ENCODE results near the gene FBXO24. TPM values are rescaled to one million over a fixed set of nuclear protein-coding genes. Genes with fewer than 3 reads are reported as not detected.

Gene FBXO24
- total RNA-seq, 3 donors from 2014 or later (not counting 1 experiment from before 2014, with no cell fraction given): 0.45 to 0.94 (median 0.88) TPM

DNA sequence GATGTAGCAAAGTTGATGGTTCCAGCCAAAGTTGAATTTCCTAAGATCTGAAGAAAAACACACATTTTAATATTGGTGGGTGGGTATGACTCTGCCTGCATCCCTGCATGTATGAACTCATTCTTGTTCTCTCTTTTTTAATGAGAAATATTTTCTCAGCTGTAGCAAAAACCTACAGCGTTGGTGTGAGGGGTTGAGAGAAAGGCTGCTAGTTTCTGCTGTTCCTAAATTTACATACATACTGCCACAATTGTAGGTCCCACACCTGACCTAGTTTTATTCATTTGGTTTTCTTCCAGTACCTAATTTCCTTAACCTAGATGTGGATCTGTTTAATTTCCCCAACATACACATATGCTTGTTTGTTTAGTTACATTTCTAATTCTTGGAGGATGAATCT, 42.5 kb upstream of the FBXO24 start:
- TF ChIP-seq CTCF (IDR thresholded peaks at IDR 0.05): no peak
- H3K4me3 Mint-ChIP-seq: peak overlapping the region; percentile 41

DNA sequence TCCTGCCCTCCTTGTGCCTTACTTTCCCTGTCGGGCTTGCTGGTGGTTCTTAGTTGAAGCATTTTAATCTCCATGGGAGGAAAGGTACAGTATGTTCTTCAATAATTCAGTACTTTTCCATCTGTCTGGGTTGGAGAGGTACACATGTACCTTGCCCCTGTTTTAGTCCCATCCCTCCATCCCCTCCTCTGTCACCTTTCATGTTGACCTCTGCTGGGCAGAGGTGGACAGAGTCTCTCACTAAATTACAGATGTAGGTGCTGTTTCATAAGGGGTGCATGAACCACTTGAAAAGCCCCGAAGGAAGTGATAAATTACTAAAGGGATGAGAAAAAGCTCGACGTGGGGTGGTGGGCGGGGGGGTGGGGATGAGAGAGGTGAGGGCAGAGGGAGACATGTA, 41.7 kb upstream of the FBXO24 start:
- Mint-ChIP-seq H3K4me1 (peaks cover 86 to 89% of the 10 kb centered on the region in 2 donors), H3K27ac (peak overlapping the region; percentile 94 to 95), H3K4me3 (peak overlapping the region; percentile 54), H3K9me3 (no peaks in the 10 kb centered on the region), H3K36me3 (no peaks in the 10 kb centered on the region), H3K27me3 (ENCODE audit: low read depth in 2 of 2) (no peaks in the 10 kb centered on the region)
- Histone ChIP-seq H3K27ac (ENCODE audit: low read length) (peak overlapping the region; percentile 76), H3K27me3 (ENCODE audit: control insufficient read depth, insufficient read depth, low read length) (no peaks in the 10 kb centered on the region), H3K4me1 (ENCODE audit: control insufficient read depth, insufficient read depth, low read length) (peaks cover 82% of the 10 kb centered on the region), H3K36me3 (ENCODE audit: control insufficient read depth, insufficient read depth, low read length) (peaks cover 4% of the 10 kb centered on the region), H3K9me3 (ENCODE audit: control insufficient read depth, insufficient read depth, low read length) (no peaks in the 10 kb centered on the region), H3K4me3 (ENCODE audit: low read length) (no peak overlapping the region)
- TF ChIP-seq CTCF (IDR thresholded peaks at IDR 0.05): no peak
- DNase-seq: no peak
- ATAC-seq: no peak
- intact Hi-C loops (cut with micrococcal nuclease): loop anchor here (2.0 kb wide), 1 partner anchor 14 kb away; no protein-coding TSS in a partner anchor
- 18% methylated on average over 4 of the region's 5 CpGs for WGBS (ENCODE audit: insufficient coverage)

More for the DNA sequence above, 42.5 kb upstream of the FBXO24 start:
- Mint-ChIP-seq H3K27me3 (ENCODE audit: low read depth in 2 of 2) (no peaks in the 10 kb centered on the region), H3K36me3 (no peaks in the 10 kb centered on the region), H3K27ac (peak overlapping the region; percentile 94 to 95), H3K9me3 (no peaks in the 10 kb centered on the region), H3K4me1 (peaks cover 90 to 92% of the 10 kb centered on the region in 2 donors)
- Histone ChIP-seq H3K9me3 (ENCODE audit: control insufficient read depth, insufficient read depth, low read length) (no peaks in the 10 kb centered on the region), H3K36me3 (ENCODE audit: control insufficient read depth, insufficient read depth, low read length) (no peaks in the 10 kb centered on the region), H3K4me1 (ENCODE audit: control insufficient read depth, insufficient read depth, low read length) (peaks cover 75% of the 10 kb centered on the region), H3K4me3 (ENCODE audit: low read length) (no peak overlapping the region), H3K27me3 (ENCODE audit: control insufficient read depth, insufficient read depth, low read length) (no peaks in the 10 kb centered on the region), H3K27ac (ENCODE audit: low read length) (peak overlapping the region; percentile 16)
- no CpG with 5 or more reads among the region's 1 CpG for WGBS (ENCODE audit: insufficient coverage)
- no peak for DNase-seq
- intact Hi-C loops (cut with micrococcal nuclease): no loop called here
- ATAC-seq: no peak

- DNase-seq: no peak
- Histone ChIP-seq H3K4me1 (ENCODE audit: control insufficient read depth, insufficient read depth, low read length) (peaks cover 83% of the 10 kb centered on the region), H3K9me3 (ENCODE audit: control insufficient read depth, insufficient read depth, low read length) (no peaks in the 10 kb centered on the region), H3K27me3 (ENCODE audit: control insufficient read depth, insufficient read depth, low read length) (no peaks in the 10 kb centered on the region), H3K4me3 (ENCODE audit: low read length) (no peak overlapping the region), H3K27ac (ENCODE audit: low read length) (peak overlapping the region; percentile 76), H3K36me3 (ENCODE audit: control insufficient read depth, insufficient read depth, low read length) (peaks cover 4% of the 10 kb centered on the region)
- no peak for TF ChIP-seq CTCF (IDR thresholded peaks at IDR 0.05)
- H3K4me1 Mint-ChIP-seq: peaks cover 80 to 85% of the 10 kb centered on the region in 2 donors
- no peaks in the 10 kb centered on the region for H3K27me3 Mint-ChIP-seq (ENCODE audit: low read depth in 2 of 2)
- ATAC-seq: no peak
- H3K27ac Mint-ChIP-seq: peak overlapping the region; percentile 94 to 95
- peak overlapping the region; percentile 54 for H3K4me3 Mint-ChIP-seq
- intact Hi-C loops (cut with micrococcal nuclease): loop anchor here (2.0 to 5.0 kb wide), 3 partner anchors 14 to 68 kb away; partner anchors contain the start of genes FBXO24, LRCH4 and TSC22D4
- WGBS (ENCODE audit: insufficient coverage): 58% methylated on average over 1 of the region's 1 CpG
- H3K9me3 Mint-ChIP-seq: no peaks in the 10 kb centered on the region
- H3K36me3 Mint-ChIP-seq: no peaks in the 10 kb centered on the region
These were observed 41.2 kb upstream of the FBXO24 start for GRCh38 chr7:100544967-100545359.

Data from natural killer cell (primary cell).